ENCODE data around the gene MRTFA. TPM values are rescaled to one million over a fixed set of nuclear protein-coding genes. Genes with fewer than 3 reads are reported as not detected.
A peak's percentile ranks its signal among the peaks of the same experiment; 100 is the strongest.

MRTFA gene
- total RNA-seq, 2 donors from 2014 or later, result 71.0 to 104 TPM

DNA sequence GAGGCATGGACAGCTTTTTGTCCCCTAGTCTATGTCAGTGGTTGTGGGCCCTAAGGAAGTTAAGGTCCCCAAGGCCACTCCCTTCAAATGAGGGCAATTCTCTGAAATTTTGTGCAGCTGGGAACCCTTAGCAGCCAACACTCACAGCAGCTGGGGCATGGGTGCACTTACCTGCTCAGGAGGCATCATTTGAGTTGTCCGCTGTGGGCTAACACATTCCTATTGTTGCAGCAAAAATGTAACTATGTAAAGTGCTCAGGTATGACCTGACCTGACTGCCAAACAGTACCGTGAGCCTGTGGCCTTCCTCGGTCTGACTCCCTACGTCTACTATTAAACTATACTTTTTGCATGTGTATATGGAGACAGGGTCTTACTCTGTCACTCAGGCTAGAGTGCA, 5.8 kb upstream of the MRTFA start:
- Histone ChIP-seq H3K4me3 (no peak overlapping the region), H3K27me3 (replicated peaks; ENCODE audit: insufficient read depth) (no peaks in the 10 kb centered on the region), H3K27ac (no peak overlapping the region), H3K9me3 (no peaks in the 10 kb centered on the region), H3K36me3 (no peaks in the 10 kb centered on the region), H3K4me1 (replicated peaks) (no peaks in the 10 kb centered on the region)
- 94% methylated on average over 4 of the region's 4 CpGs for WGBS
- TF ChIP-seq POLR2A (IDR thresholded peaks at IDR 0.05) (no peak), POLR2AphosphoS5 (IDR thresholded peaks at IDR 0.05) (no peak)
- TF ChIP-seq, protein P1, sequence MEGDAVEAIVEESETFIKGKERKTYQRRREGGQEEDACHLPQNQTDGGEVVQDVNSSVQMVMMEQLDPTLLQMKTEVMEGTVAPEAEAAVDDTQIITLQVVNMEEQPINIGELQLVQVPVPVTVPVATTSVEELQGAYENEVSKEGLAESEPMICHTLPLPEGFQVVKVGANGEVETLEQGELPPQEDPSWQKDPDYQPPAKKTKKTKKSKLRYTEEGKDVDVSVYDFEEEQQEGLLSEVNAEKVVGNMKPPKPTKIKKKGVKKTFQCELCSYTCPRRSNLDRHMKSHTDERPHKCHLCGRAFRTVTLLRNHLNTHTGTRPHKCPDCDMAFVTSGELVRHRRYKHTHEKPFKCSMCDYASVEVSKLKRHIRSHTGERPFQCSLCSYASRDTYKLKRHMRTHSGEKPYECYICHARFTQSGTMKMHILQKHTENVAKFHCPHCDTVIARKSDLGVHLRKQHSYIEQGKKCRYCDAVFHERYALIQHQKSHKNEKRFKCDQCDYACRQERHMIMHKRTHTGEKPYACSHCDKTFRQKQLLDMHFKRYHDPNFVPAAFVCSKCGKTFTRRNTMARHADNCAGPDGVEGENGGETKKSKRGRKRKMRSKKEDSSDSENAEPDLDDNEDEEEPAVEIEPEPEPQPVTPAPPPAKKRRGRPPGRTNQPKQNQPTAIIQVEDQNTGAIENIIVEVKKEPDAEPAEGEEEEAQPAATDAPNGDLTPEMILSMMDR (IDR thresholded peaks at IDR 0.05), result no peak
- intact Hi-C loops (cut with DNase I), result no loop called here
- no peak for DNase-seq (ENCODE audit: low spot score)

DNA sequence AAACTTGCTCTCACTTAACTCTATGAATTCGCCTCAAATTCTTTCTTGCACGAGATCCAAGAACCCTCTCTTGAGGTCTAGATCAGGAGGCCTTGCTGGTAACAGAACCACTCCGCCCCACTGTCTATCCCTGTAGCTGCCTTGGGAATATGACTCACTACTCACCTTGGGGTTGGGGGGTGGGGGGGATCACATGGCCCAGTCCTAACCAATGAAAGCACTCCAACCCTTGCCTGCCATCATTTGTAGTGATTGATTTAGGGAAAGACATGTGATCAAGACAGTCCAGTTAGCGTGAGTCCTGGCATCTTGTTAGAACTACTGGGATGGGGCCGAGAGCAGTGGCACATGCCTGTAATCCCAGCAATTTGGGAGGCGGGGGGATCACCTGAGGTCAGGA, 4.8 kb upstream of the MRTFA start:
- no peaks in the 10 kb centered on the region for H3K27me3 ChIP-seq (replicated peaks; ENCODE audit: insufficient read depth)
- H3K4me3 ChIP-seq, result no peak overlapping the region
- TF ChIP-seq POLR2AphosphoS5 (IDR thresholded peaks at IDR 0.05) (no peak), POLR2A (IDR thresholded peaks at IDR 0.05) (no peak)
- TF ChIP-seq, protein P1 (IDR thresholded peaks at IDR 0.05), result no peak
- no peaks in the 10 kb centered on the region for H3K9me3 ChIP-seq
- DNase-seq (ENCODE audit: low spot score), result no peak
- no peak overlapping the region for H3K27ac ChIP-seq
- WGBS, result 95% methylated on average over 6 of the region's 6 CpGs
- intact Hi-C loops (cut with DNase I), result no loop called here
- no peaks in the 10 kb centered on the region for H3K36me3 ChIP-seq
- no peaks in the 10 kb centered on the region for H3K4me1 ChIP-seq (replicated peaks)

DNA sequence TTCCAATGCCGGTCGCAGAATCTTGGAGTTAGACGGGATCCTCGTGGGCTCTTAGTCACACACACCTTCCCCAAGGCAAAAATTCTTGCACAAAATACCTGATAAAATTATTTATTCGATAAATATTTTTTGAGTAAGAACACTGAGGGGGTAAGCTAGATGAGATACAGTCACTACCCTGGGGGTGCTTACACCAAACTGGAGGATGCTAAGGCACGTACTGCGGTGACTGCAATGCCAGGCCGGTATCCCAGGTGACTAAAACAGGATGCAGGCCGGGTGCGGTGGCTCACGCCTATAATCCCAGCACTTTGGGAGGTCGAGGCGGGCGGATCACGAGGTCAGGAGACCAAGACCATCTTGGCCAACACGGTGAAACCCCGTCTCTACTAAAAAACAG, 1.7 kb upstream of the MRTFA start:
- TF ChIP-seq POLR2AphosphoS5 (IDR thresholded peaks at IDR 0.05) (no peak), POLR2A (IDR thresholded peaks at IDR 0.05) (no peak)
- TF ChIP-seq, protein P1 (IDR thresholded peaks at IDR 0.05), result no peak
- no peak overlapping the region for H3K27ac ChIP-seq
- no peaks in the 10 kb centered on the region for H3K36me3 ChIP-seq
- H3K4me3 ChIP-seq, result no peak overlapping the region
- peaks cover 2% of the 10 kb centered on the region for H3K4me1 ChIP-seq (replicated peaks)
- no peaks in the 10 kb centered on the region for H3K27me3 ChIP-seq (replicated peaks; ENCODE audit: insufficient read depth)
- intact Hi-C loops (cut with DNase I), result loop anchor here (5.0 kb wide), 1 partner anchor 111 kb away; no protein-coding TSS in a partner anchor
- WGBS, result 94% methylated on average over 17 of the region's 17 CpGs
- DNase-seq (ENCODE audit: low spot score), result no peak
- no peaks in the 10 kb centered on the region for H3K9me3 ChIP-seq

- Histone ChIP-seq H3K4me1 (replicated peaks) (peaks cover 2% of the 10 kb centered on the region), H3K4me3 (peak overlapping the region; percentile 67 to 88), H3K27me3 (replicated peaks; ENCODE audit: insufficient read depth) (no peaks in the 10 kb centered on the region), H3K36me3 (no peaks in the 10 kb centered on the region), H3K27ac (peak overlapping the region; percentile 87 to 89), H3K9me3 (no peaks in the 10 kb centered on the region)
- no peak for DNase-seq (ENCODE audit: low spot score)
- 25% methylated on average over 46 of the region's 46 CpGs for WGBS
- TF ChIP-seq, protein P1 (IDR thresholded peaks at IDR 0.05), result no peak
- no peak for TF ChIP-seq POLR2A (IDR thresholded peaks at IDR 0.05)
- intact Hi-C loops (cut with DNase I), result loop anchor here (5.0 kb wide), 1 partner anchor 110 kb away; no protein-coding TSS in a partner anchor
Observed at GRCh38 chr22:40637183-40638150, 948 bp upstream of the MRTFA start.

Measured in prostate gland (tissue), 2 donors.